Fibroblast of lung (primary cell): ENCODE measurements around the gene SART3.

ENCODE experiments used
- EZH2 ChIP-seq: IDR thresholded peaks from 2 replicates; pipeline ENCODE4 v1.5.1; 2012; ENCODE audit warnings: low read length, control low read depth, mild to moderate bottlenecking; ENCODE audit errors: missing control alignments
- TF ChIP-seq, protein P1 (sequence below), 2 donors: IDR thresholded peaks in 1 of 2; conservative IDR thresholded peaks in 1 of 2; 1 replicate in 1 of 2; 2 replicates in 1 of 2; pipeline ENCODE4 v1.5.1; 2011 to 2012; ENCODE audit warnings: low read length in 2 of 2, control low read depth in 1 of 2, inconsistent platforms in 1 of 2, low read depth in 1 of 2, mild to moderate bottlenecking in 1 of 2

DNA sequence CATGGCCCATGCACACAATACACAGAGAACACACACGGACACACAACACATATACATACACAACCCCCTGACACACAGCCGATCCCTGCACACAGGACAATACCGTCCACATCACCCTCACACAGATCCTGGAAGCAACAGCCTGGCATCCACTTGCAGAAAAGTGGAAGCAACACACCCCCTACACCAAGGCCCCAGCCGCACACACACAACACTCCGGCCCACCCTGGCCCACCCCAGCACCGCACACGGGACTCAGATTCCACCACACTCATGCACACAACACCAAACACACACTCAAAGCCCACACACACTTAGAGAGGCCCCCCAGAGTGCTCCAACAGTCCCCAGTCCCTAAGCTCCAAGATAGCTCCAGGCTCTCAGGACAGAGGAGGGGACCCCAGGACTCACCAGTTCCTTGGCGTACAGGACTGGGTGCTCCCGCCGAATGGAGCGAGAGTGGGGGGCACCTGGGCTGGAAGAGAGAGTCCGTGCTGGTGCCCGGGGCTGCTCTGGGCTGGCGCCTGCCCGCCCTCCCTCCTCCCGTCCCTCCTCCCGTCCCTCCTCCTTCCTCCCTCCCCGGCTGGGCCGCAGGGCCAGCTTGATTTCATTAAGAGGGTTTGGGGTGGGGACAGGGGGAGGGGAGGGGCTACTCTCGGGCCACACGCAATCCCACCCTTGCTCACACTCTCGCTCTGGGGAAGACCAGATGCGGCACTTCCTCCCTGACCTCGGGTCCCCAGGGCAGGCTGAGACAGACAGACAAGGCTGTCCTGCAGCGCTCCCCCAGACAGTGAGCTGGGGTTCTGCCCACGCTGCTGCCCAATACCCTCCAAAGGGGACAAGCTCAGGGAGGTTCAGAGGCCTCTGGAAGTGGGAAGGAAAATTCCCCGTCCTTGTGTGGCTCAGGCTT is 36.8 kb upstream of the SART3 start, which contains the start of gene TMEM119:
- TF ChIP-seq, protein P1, sequence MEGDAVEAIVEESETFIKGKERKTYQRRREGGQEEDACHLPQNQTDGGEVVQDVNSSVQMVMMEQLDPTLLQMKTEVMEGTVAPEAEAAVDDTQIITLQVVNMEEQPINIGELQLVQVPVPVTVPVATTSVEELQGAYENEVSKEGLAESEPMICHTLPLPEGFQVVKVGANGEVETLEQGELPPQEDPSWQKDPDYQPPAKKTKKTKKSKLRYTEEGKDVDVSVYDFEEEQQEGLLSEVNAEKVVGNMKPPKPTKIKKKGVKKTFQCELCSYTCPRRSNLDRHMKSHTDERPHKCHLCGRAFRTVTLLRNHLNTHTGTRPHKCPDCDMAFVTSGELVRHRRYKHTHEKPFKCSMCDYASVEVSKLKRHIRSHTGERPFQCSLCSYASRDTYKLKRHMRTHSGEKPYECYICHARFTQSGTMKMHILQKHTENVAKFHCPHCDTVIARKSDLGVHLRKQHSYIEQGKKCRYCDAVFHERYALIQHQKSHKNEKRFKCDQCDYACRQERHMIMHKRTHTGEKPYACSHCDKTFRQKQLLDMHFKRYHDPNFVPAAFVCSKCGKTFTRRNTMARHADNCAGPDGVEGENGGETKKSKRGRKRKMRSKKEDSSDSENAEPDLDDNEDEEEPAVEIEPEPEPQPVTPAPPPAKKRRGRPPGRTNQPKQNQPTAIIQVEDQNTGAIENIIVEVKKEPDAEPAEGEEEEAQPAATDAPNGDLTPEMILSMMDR (conservative IDR thresholded peaks at IDR 0.05 in 1 of 2, IDR thresholded peaks at IDR 0.05 in 1 of 2; ENCODE audit: low read depth in 1 of 2, low read length in 2 of 2): no peak
- TF ChIP-seq EZH2: no peak
